GM18517 (cell line): ENCODE measurements around the gene GLI1.
A peak's percentile ranks its signal among the peaks of the same experiment; 100 is the strongest.

Experiments
- ATAC-seq: cut with Tn5 transposase; IDR thresholded peaks from one replicate; pipeline ENCODE4 v1.9.1; 2021; ENCODE audit warnings: mild to moderate bottlenecking, moderate library complexity; ENCODE audit not compliant: unreplicated experiment

The GLI1 gene

GRCh38 chr12:57518176-57518919, 58.8 kb downstream of the GLI1 start:
- ATAC-seq, result no peak

DNA sequence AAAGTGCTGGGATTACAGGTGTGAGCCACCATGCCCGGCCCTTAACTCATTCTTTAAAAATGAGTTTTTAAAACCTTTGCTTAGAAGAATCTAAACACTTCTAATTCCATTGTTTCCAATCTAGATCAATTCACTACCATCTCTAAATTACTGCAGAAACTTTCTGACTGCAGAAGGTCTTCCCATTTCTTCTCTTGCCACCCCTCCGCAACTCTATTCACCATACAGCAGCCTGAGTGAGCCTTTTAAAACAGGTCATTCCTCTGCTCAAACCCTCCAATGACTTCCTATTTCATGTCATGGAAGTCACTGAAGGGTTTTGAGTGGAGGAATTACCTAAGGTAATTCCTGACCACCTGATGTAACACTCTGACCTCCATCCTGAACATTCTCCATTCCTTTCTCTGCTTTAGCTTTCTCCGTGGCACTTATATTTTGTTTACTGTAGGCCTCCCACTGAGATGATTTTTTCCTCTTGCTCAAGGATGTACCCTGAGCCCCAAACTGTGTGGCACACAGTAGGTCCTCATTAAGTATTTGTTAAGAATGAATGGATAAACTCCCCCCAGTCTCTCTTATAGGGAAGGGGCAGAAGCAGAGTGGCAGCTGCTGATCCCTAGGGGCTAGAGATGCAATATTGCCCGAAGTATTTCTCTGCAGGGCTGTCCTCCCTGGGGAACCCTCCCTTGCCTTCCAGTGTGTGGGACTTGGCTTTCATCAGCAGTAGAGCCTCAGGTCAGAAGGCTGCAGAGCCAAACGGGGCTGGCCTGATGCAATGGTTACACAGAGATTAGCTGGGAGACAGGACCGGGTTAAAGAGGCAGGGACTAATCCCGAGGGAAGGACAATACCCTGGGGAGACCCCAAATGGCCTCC, 59.6 kb downstream of the GLI1 start:
- no peak for ATAC-seq

GRCh38 chr12:57519796-57520052, 60.1 kb downstream of the GLI1 start:
- ATAC-seq, result no peak

GRCh38 chr12:57520053-57520818, 60.7 kb downstream of the GLI1 start, which contains the start of gene DDIT3:
Gene DDIT3, minus strand, starts transcription at chr12:57520514. Its CDS starts 3,108 bp downstream, at chr12:57517406.
- peak; percentile 60 for ATAC-seq

DNA sequence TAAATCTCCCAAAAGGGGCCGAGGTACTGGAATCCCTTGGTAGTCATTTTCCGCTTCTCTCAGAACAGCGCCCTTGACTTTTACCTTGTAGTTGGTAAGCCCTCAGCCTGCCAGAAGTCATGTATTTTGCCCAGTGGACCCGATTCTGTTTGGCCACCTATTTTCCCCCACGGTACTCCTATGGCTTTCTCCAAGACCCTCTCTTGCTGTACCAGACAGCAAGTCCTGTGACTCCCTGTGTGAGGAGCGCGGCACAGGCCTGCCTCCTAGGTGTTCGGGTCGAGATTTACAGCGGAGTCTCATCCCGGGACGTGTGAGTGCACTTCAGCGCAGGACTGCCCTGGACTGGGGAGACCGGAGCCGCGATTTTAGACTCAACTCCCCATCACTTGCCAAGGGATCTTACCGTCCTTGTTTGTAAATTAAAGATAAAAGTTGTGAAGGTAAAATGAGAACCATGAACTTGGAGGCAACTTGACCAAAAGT, 62.0 kb downstream of the GLI1 start:
- ATAC-seq, result no peak
